HCT116 (cell line): ENCODE data around the gene NTNG1. TPM values are rescaled to one million over a fixed set of nuclear protein-coding genes. Genes with fewer than 3 reads are reported as not detected.

Experiments
- ATAC-seq: fragments of 200-7000 bp; cut with Tn5 transposase; 2 replicates; pipeline ENCODE4 v1.9.1; 2020; ENCODE audit warnings: mild to moderate bottlenecking, moderate library complexity
- BruUV-seq: library from RNA; stranded (reverse); fragments of 400-500 nt; replicated peaks from 2 replicates; lab custom pipeline; 2021; lab: Mats Ljungman, UMichigan
- CTCF ChIA-PET: fragments of 300-600 bp; sonication (Branson Sonifier 250); formaldehyde crosslinking; loops from one replicate; lab custom pipeline; 2021; ENCODE audit warnings: antibody characterized with exemption; lab: Charles Lee
- POLR2A ChIA-PET: fragments of 300-600, 350-600 bp; sonication (Branson Sonifier 250); formaldehyde crosslinking; loops from one replicate; lab custom pipeline; 2021; ENCODE audit warnings: antibody characterized with exemption; lab: Charles Lee
- RAD21 ChIA-PET, 2 experiments: fragments of 300-600 bp; sonication (Branson Sonifier 250); formaldehyde crosslinking; loops; one replicate each; lab custom pipeline; 2023; ENCODE audit warnings: low total read pairs in 2 of 2; ENCODE audit not compliant: uncharacterized antibody in 2 of 2, unreplicated experiment in 2 of 2, low non-redundant PET in 1 of 2; lab: Charles Lee
- DNase-seq: peaks from one replicate; pipeline ENCODE4 v3.0.0-alpha.2; 2010; ENCODE audit warnings: low read depth, low spot score
- H2AFZ ChIP-seq: fragments of 200-600 bp; shearing (Covaris generic), sonication (generic); 2 replicates; pipeline ENCODE4 v1.6.1; 2017; ENCODE audit warnings: low read depth, mixed run types, mixed read lengths, antibody characterized with exemption, low read length; ENCODE audit not compliant: poor library complexity, severe bottlenecking
- H3K27ac ChIP-seq: 2 replicates; pipeline ENCODE4 v1.5.1; 2012; ENCODE audit warnings: low read depth, low read length
- H3K27me3 ChIP-seq: fragments of 200-600 bp; sonication (generic); 2 replicates; pipeline ENCODE4 v1.6.1; 2016; ENCODE audit warnings: mixed run types, low read length, mixed read lengths; ENCODE audit not compliant: insufficient read depth
- H3K36me3 ChIP-seq, 2 experiments: fragments of 200-500 bp in 1 of 2; fragments of 200-600 bp in 1 of 2; sonication (Bioruptor generic) in 1 of 2; sonication (generic) in 1 of 2; 2 replicates each; pipeline versions ENCODE4 v1.5.1 to v1.6.1; 2014 to 2016; ENCODE audit warnings: low read length in 2 of 2, inconsistent platforms in 1 of 2, mixed read lengths in 1 of 2, mixed run types in 1 of 2; ENCODE audit not compliant: insufficient read depth in 2 of 2, control insufficient read depth in 1 of 2
- H3K4me1 ChIP-seq, 2 experiments: fragments of 200-600 bp in 1 of 2; sonication (generic) in 1 of 2; 2 replicates each; pipeline versions ENCODE4 v1.5.1 to v1.6.1; 2012 to 2017; ENCODE audit warnings: low read length in 2 of 2, inconsistent platforms in 1 of 2, mild to moderate bottlenecking in 1 of 2, mixed read lengths in 1 of 2, mixed run types in 1 of 2, moderate library complexity in 1 of 2; ENCODE audit not compliant: insufficient read depth in 2 of 2, control insufficient read depth in 1 of 2
- H3K4me2 ChIP-seq: fragments of 200-600 bp; sonication (generic); 2 replicates; pipeline ENCODE4 v1.6.1; 2017; ENCODE audit warnings: mixed run types, low read length, mixed read lengths
- H3K4me3 ChIP-seq, 2 experiments: fragments of 200-600 bp in 1 of 2; sonication (generic) in 1 of 2; replicated peaks in 1 of 2; 2 replicates each; pipeline ENCODE4 v1.5.1; 2011 to 2016; ENCODE audit warnings: low read length in 2 of 2, control low read depth in 1 of 2, low read depth in 1 of 2, mild to moderate bottlenecking in 1 of 2, mixed read lengths in 1 of 2, mixed run types in 1 of 2
- H3K79me2 ChIP-seq: fragments of 200-600 bp; sonication (generic); 2 replicates; pipeline ENCODE4 v1.6.1; 2017; ENCODE audit warnings: mild to moderate bottlenecking, mixed run types, low read length, moderate library complexity, mixed read lengths; ENCODE audit not compliant: insufficient read depth
- H3K9ac ChIP-seq: fragments of 200-600 bp; sonication (generic); 2 replicates; pipeline ENCODE4 v1.6.1; 2016; ENCODE audit warnings: low read length, mixed read lengths
- H3K9me2 ChIP-seq: fragments of 200-600 bp; sonication (generic), shearing (Covaris generic); 2 replicates; pipeline ENCODE4 v1.6.1; 2017; ENCODE audit warnings: mixed run types, mild to moderate bottlenecking, moderate library complexity; ENCODE audit not compliant: insufficient read depth
- H3K9me3 ChIP-seq, 2 experiments: fragments of 200-500 bp in 1 of 2; fragments of 200-600 bp in 1 of 2; sonication (Bioruptor generic) in 1 of 2; sonication (generic) in 1 of 2; 2 replicates each; pipeline ENCODE4 v1.6.1; 2014 to 2017; ENCODE audit warnings: low read length in 2 of 2, mixed read lengths in 2 of 2, inconsistent platforms in 1 of 2, low read depth in 1 of 2, mild to moderate bottlenecking in 1 of 2, mixed run types in 1 of 2, moderate library complexity in 1 of 2; ENCODE audit not compliant: control insufficient read depth in 1 of 2, insufficient read depth in 1 of 2
- H4K20me1 ChIP-seq: fragments of 200-600 bp; sonication (generic), shearing (Covaris generic); 2 replicates; pipeline ENCODE4 v1.6.1; 2017; ENCODE audit warnings: mixed run types, mild to moderate bottlenecking, moderate library complexity; ENCODE audit not compliant: insufficient read depth
- ATF3 ChIP-seq: IDR thresholded peaks from 2 replicates; pipeline ENCODE4 v1.6.1; 2012
- FOSL1 ChIP-seq: IDR thresholded peaks from 2 replicates; pipeline ENCODE4 v1.6.1; 2012; ENCODE audit warnings: low read depth
- POLR2A ChIP-seq: IDR thresholded peaks from 2 replicates; pipeline ENCODE4 v1.7.0; 2011; ENCODE audit warnings: borderline replicate concordance; ENCODE audit not compliant: insufficient read depth, insufficient read length; ENCODE audit errors: extremely low read depth
- POLR2AphosphoS5 ChIP-seq: IDR thresholded peaks from 2 replicates; pipeline ENCODE4 v1.6.1; 2011; ENCODE audit warnings: mild to moderate bottlenecking, low read depth, low read length, moderate library complexity
- RAD21 ChIP-seq: IDR thresholded peaks from 2 replicates; pipeline ENCODE4 v1.6.1; 2012; ENCODE audit warnings: low read depth, mild to moderate bottlenecking
- SRF ChIP-seq: IDR thresholded peaks from 2 replicates; pipeline ENCODE4 v1.6.1; 2012; ENCODE audit warnings: low read depth
- TCF7L2 ChIP-seq: IDR thresholded peaks from 2 replicates; pipeline ENCODE4 v1.7.0; 2011; ENCODE audit warnings: borderline replicate concordance, inconsistent platforms; ENCODE audit not compliant: insufficient read depth, insufficient read length; ENCODE audit errors: extremely low read depth
- YY1 ChIP-seq: IDR thresholded peaks from 2 replicates; pipeline ENCODE4 v1.6.1; 2011; ENCODE audit warnings: low read length, low read depth, moderate library complexity, mild to moderate bottlenecking; ENCODE audit not compliant: insufficient replicate concordance; ENCODE audit errors: extremely low read depth
- ZBTB33 ChIP-seq: IDR thresholded peaks from 2 replicates; pipeline ENCODE4 v1.6.1; 2011; ENCODE audit warnings: mild to moderate bottlenecking, low read length, moderate library complexity; ENCODE audit not compliant: insufficient replicate concordance; ENCODE audit errors: extremely low read depth
- ZFX ChIP-seq: fragments of 450-650 bp; IDR thresholded peaks from 2 replicates; pipeline ENCODE4 v1.6.1; 2017
- intact Hi-C: fragments of 100-400 bp; cut with micrococcal nuclease; formaldehyde crosslinking; loops from 2 replicates; pipeline ENCODE4 v1.10.0; 2022
- total RNA-seq: library from RNA; stranded (reverse); gene quantifications from one replicate; pipeline ENCODE4 v1.2.1, GENCODE V29; 2021; ENCODE audit not compliant: unreplicated experiment

The NTNG1 gene
- total RNA-seq, 1 experiment from 2014 or later = not detected

- Histone ChIP-seq H3K9me3 (peaks cover 4 to 20% of the 10 kb centered on the region in 2 experiments; a peak in 2 of 4 replicates), H3K27me3 (no peaks in the 10 kb centered on the region), H2AFZ (no peak overlapping the region), H3K9me2 (no peaks in the 10 kb centered on the region), H3K27ac (no peak overlapping the region), H4K20me1 (no peaks in the 10 kb centered on the region), H3K79me2 (no peaks in the 10 kb centered on the region), H3K9ac (no peak overlapping the region), H3K4me2 (no peak overlapping the region), H3K36me3 (no peaks in the 10 kb centered on the region), H3K4me1 (no peaks in the 10 kb centered on the region), H3K4me3 (no peak overlapping the region)
- POLR2A ChIA-PET = no interaction called here
- DNase-seq (no peak), ATAC-seq (no peak)
- BruUV-seq = no TSS peak
- TF ChIP-seq ZFX (no peak), FOSL1 (no peak), RAD21 (no peak), YY1 (no peak), SRF (no peak), POLR2AphosphoS5 (no peak), ATF3 (no peak), TCF7L2 (no peak), ZBTB33 (no peak), POLR2A (no peak)
- intact Hi-C loops = no loop called here
- CTCF ChIA-PET = no interaction called here
- RAD21 ChIA-PET = no interaction called here
Measured at GRCh38 chr1:107225706-107226105, 84.9 kb downstream of the NTNG1 start.
